HAP-1 (cell line): ENCODE results near the gene MOV10L1.

Experiments used
- DNase-seq, 2 experiments: peaks; one replicate each; pipeline ENCODE4 v3.0.0-alpha.2; 2016 to 2020; ENCODE audit warnings: low spot score in 2 of 2
- H3K27me3 ChIP-seq: fragments of 250-450 bp; sonication (Bioruptor Pico); 2 replicates; pipeline ENCODE4 v1.5.1; 2020; ENCODE audit warnings: low read depth, mild to moderate bottlenecking, moderate library complexity
- H3K36me3 ChIP-seq: fragments of 250-450 bp; sonication (Bioruptor Pico); replicated peaks from 2 replicates; pipeline ENCODE4 v1.5.1; 2020; ENCODE audit warnings: mild to moderate bottlenecking
- H3K4me1 ChIP-seq: fragments of 250-450 bp; sonication (Bioruptor Pico); 2 replicates; pipeline ENCODE4 v1.5.1; 2020; ENCODE audit warnings: mild to moderate bottlenecking
- H3K4me3 ChIP-seq: fragments of 250-450 bp; sonication (Bioruptor Pico); 2 replicates; pipeline ENCODE4 v1.5.1; 2020; ENCODE audit warnings: mild to moderate bottlenecking, moderate library complexity
- H3K9me3 ChIP-seq: fragments of 250-450 bp; sonication (Bioruptor Pico); 2 replicates; pipeline ENCODE4 v1.5.1; 2020; ENCODE audit warnings: mild to moderate bottlenecking, moderate library complexity
- in situ Hi-C: fragments of 300-500 bp; cut with MboI; formaldehyde crosslinking; loops from 3 replicates; pipeline ENCODE4 v1.14.3; 2020; ENCODE audit warnings: low sequenced_read_pairs, inconsistent platforms, mixed read lengths

The MOV10L1 gene

DNA sequence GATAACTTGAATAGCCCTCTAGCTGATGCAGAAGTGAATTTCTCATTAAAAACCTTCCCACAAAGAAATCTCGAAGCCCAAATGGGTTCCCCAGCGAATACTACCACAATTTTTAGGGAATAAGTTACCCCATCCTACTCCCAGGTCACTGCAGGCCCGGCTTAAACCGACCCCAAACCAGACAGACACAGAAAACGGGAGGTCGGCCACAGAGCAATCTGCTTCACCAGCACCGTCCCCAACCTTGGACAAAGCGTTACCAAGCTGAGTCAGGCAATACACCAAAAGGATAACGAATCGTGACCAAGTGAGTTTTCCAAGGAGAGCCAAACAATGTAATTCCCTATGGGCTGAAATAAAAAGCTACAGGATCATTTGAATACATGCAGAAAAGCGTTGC lies 575 bp upstream of the MOV10L1 start:
- in situ Hi-C loops, result no loop called here
- no peak overlapping the region for H3K4me3 ChIP-seq
- H3K4me1 ChIP-seq, result no peaks in the 10 kb centered on the region
- no peaks in the 10 kb centered on the region for H3K36me3 ChIP-seq
- peaks cover 3% of the 10 kb centered on the region; the same call in 1 of the 2 replicates for H3K9me3 ChIP-seq
- H3K27me3 ChIP-seq, result no peaks in the 10 kb centered on the region
- DNase-seq, result no peak

DNA sequence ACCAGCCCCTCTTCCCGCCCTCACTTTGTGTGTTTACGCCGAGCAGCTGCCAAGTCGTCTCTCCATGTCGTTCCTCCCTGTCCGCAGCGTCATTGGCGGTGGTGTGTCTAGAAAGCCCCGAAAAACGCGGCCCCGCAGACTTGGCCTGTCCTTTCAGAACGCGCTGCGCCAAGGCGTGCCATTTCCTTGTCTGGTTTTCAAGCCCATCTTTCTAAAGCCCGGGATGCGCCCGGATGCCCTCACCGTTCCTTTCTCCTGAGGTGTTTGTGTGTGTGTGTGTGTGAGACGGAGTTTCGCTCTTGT lies 557 bp downstream of the MOV10L1 start:
- H3K4me3 ChIP-seq, result no peak overlapping the region
- no peaks in the 10 kb centered on the region for H3K4me1 ChIP-seq
- DNase-seq, result no peak
- no peaks in the 10 kb centered on the region for H3K36me3 ChIP-seq
- peaks cover 3% of the 10 kb centered on the region; the same call in 1 of the 2 replicates for H3K9me3 ChIP-seq
- H3K27me3 ChIP-seq, result no peaks in the 10 kb centered on the region
- in situ Hi-C loops, result no loop called here

- no peak for DNase-seq
- peaks cover 3% of the 10 kb centered on the region; the same call in 1 of the 2 replicates for H3K9me3 ChIP-seq
- in situ Hi-C loops, result no loop called here
- H3K4me1 ChIP-seq, result no peaks in the 10 kb centered on the region
- no peaks in the 10 kb centered on the region for H3K36me3 ChIP-seq
- no peaks in the 10 kb centered on the region for H3K27me3 ChIP-seq
- H3K4me3 ChIP-seq, result no peak overlapping the region
Observed at GRCh38 chr22:50091092-50091768, 1.4 kb downstream of the MOV10L1 start.

- H3K4me1 ChIP-seq, result no peaks in the 10 kb centered on the region
- no peaks in the 10 kb centered on the region; the same call in 1 of the 2 replicates for H3K27me3 ChIP-seq
- no peaks in the 10 kb centered on the region for H3K36me3 ChIP-seq
- no peaks in the 10 kb centered on the region for H3K9me3 ChIP-seq
- in situ Hi-C loops, result no loop called here
- no peak for DNase-seq
- no peak overlapping the region for H3K4me3 ChIP-seq
Observed at GRCh38 chr22:50092342-50092741, 2.5 kb downstream of the MOV10L1 start.

DNA sequence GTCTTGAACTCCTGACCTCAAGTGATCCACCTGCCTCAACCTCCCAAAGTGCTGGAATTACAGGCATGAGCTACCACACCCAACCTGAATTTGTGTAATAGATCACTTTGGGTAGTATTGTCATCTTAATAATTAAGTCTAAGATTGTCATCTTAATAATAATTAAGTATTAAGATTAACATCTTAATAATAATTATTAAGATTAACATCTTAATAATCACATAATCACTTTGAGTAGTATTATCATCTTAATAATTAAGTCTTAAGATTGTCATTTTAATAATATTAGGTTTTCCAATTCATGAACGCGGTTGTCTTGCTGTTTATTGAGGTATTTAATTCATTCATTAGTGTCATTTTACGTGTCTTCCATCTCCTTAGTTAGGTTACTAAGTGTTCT lies 8.2 kb downstream of the MOV10L1 start:
- H3K4me3 ChIP-seq, result no peak overlapping the region
- H3K9me3 ChIP-seq, result no peaks in the 10 kb centered on the region
- no peaks in the 10 kb centered on the region; the same call in 1 of the 2 replicates for H3K27me3 ChIP-seq
- in situ Hi-C loops, result no loop called here
- DNase-seq, result no peak
- H3K36me3 ChIP-seq, result no peaks in the 10 kb centered on the region
- H3K4me1 ChIP-seq, result no peaks in the 10 kb centered on the region

DNA sequence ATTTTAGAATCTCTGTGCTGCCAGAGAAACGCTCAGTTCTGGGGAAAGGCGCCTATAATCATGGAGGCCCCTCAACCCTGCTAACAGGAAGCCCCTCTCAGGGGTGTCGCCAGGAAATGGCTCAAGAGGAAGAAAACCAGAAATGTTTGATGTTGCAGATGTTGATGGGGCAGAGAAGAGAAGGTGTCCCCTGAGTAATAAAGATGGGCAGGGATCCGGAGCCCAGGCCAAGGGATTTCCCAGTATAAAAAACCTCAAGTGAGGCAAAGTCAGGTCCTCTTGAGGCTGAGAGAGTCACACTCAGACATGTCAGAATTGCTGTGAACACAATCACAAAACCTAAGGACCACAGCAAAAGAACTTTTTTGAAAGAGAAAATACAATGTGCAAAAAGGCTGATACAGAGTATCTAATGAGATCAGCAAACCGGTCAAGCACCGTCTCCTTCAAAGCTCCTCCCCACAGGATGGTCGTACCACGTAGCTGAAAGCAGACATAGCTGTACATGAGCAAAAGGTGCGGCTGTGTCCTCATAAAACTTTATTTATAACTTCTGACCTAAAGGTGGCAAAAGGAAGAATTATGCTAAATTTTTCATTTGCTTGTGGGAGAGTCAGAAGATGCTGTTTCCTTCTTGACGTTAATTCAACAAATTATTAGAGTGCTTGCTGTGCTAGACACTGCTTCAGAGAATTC lies 12.2 kb downstream of the MOV10L1 start:
- in situ Hi-C loops, result no loop called here
- no peak overlapping the region for H3K4me3 ChIP-seq
- no peak for DNase-seq
- H3K9me3 ChIP-seq, result no peaks in the 10 kb centered on the region
- H3K36me3 ChIP-seq, result no peaks in the 10 kb centered on the region
- H3K4me1 ChIP-seq, result no peaks in the 10 kb centered on the region
- no peaks in the 10 kb centered on the region for H3K27me3 ChIP-seq

- no peaks in the 10 kb centered on the region for H3K36me3 ChIP-seq
- in situ Hi-C loops, result no loop called here
- H3K27me3 ChIP-seq, result no peaks in the 10 kb centered on the region
- no peaks in the 10 kb centered on the region for H3K9me3 ChIP-seq
- DNase-seq, result no peak
- no peaks in the 10 kb centered on the region for H3K4me1 ChIP-seq
- H3K4me3 ChIP-seq, result no peak overlapping the region
Observed at GRCh38 chr22:50102946-50103345, 13.1 kb downstream of the MOV10L1 start.

- no peaks in the 10 kb centered on the region for H3K9me3 ChIP-seq
- no peaks in the 10 kb centered on the region for H3K36me3 ChIP-seq
- no peaks in the 10 kb centered on the region for H3K27me3 ChIP-seq
- DNase-seq, result no peak
- H3K4me3 ChIP-seq, result no peak overlapping the region
- in situ Hi-C loops, result no loop called here
- no peaks in the 10 kb centered on the region for H3K4me1 ChIP-seq
Observed at GRCh38 chr22:50104141-50104544, 14.3 kb downstream of the MOV10L1 start.

DNA sequence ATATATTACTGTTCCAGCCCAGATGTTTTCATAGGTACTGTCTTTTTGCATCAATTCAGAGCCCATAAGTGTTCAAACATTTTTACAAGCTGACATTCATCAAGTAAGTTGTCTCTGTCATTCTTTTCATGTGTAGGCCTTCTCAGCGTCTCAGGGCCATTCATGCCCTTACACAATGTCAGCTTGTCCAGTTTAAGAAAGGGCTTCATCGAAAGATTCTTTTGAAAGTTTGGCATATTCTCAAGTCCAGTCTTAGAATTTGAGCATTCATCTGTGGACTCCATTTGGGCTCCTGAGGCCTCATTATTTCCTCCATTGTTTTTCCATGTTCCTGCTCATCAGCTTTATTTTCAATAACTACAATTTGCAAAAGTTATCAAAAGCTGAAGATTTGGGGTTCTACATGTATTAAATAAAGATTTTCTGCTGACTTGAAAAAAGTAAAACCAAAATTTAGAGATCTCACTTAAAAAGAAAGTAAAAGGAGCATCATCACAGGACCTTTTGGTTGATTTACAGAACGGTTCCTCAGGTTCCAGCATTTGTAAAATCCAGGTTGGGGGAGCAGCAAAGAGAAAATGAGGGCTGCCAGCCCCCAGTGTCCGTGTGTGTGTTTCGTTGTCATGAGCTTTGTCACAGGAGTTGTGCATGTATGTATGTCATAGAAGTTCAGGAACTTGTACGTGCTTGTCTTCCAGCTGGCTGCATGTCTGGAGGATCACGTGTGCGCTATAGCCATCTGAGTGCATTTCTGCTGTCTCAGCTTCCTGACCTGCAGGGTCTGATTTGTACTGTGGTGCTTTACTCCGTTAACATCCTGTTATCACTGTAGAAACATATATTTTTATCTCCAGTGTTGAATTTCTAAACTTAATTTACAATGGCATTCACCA lies 15.6 kb downstream of the MOV10L1 start:
- DNase-seq, result no peak
- in situ Hi-C loops, result no loop called here
- H3K36me3 ChIP-seq, result no peaks in the 10 kb centered on the region
- H3K9me3 ChIP-seq, result no peaks in the 10 kb centered on the region
- no peak overlapping the region for H3K4me3 ChIP-seq
- no peaks in the 10 kb centered on the region for H3K27me3 ChIP-seq
- no peaks in the 10 kb centered on the region for H3K4me1 ChIP-seq

GRCh38 chr22:50107529-50107928 lies 17.7 kb downstream of the MOV10L1 start:
- H3K27me3 ChIP-seq, result no peaks in the 10 kb centered on the region
- H3K4me1 ChIP-seq, result no peaks in the 10 kb centered on the region
- no peak overlapping the region for H3K4me3 ChIP-seq
- H3K9me3 ChIP-seq, result no peaks in the 10 kb centered on the region
- no peak for DNase-seq
- H3K36me3 ChIP-seq, result no peaks in the 10 kb centered on the region
- in situ Hi-C loops, result no loop called here

DNA sequence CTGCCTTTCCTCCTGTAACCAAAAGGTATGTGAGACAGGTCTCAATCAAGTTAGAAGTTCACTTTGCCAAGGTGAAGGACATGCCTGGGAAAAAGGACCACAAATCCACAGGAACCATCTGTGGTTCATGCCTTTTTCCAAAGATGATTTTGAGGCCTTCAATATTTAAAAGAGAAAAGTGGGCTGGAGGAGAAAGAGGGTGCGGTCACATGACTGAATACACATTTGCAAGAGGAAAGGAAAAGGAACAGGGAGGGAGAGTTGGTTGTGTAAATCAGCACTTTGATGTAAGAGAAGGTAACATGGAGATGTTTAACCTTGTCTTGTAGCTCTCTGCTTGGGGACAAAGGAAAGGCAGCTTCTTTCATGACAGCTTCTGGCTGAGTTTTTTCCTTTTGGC lies 21.2 kb downstream of the MOV10L1 start:
- Histone ChIP-seq H3K9me3 (0 out of 2 replicates have a peak, but pooled peaks cover 2% of the 10 kb centered on the region), H3K36me3 (no peaks in the 10 kb centered on the region), H3K4me3 (no peak overlapping the region), H3K27me3 (no peaks in the 10 kb centered on the region), H3K4me1 (peaks cover 5% of the 10 kb centered on the region)
- in situ Hi-C loops, result no loop called here
- DNase-seq, result no peak

DNA sequence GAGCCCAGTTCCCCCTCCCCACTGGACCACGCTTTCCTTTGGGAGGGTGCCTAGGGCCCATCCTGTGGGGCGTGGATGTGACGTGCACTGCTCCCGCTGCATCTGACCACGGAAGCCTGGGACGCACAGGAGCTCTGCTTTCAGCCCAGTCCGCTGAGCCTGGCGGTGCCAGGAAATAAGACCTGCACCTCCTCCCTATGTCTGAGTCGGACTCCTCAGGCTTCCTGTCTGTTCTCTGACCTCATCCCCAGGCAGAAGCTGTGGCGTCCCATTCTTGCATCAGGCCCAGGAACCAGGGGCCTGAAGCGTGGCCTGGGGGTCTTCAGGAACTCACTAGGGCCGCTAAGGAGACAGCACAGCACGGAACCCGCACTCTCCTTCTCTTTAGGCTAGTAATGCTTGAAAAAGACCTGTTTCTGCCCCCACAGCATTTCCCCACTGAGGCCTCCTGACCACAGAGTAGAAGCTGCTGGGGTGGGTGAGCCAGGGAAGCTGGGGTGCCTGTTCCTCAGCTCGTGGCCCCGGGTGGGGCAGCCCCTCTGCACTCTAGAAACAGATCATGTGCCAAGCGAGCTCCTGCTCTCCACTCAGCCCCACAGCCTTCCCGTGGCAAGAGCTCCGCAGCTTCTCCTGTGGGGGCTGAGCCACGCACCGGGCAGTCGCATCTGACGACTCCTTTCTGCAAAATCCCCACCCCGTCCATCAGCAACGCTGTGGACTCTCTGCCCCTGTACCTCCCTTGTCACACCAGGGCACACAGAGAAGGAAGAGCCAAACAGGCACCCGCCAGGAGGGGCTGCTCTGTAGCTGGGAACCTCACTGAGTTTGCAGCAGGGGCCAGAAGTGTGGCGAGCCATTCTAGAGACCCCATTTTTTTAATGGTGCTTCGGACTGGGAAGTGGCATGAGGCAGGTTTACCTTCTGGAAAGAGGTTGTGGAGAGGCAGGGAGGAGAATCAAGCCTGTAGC lies 22.6 kb downstream of the MOV10L1 start:
- H3K4me3 ChIP-seq, result no peak overlapping the region
- no peaks in the 10 kb centered on the region for H3K36me3 ChIP-seq
- 0 out of 2 replicates have a peak, but pooled peaks cover 2% of the 10 kb centered on the region for H3K9me3 ChIP-seq
- DNase-seq, result no peak
- no peaks in the 10 kb centered on the region for H3K27me3 ChIP-seq
- peaks cover 5% of the 10 kb centered on the region for H3K4me1 ChIP-seq
- in situ Hi-C loops, result no loop called here
